Ishikawa (cell line): ENCODE results near the gene DCTN1.

Experiments used
- CEBPB ChIP-seq: IDR thresholded peaks from 2 replicates; pipeline ENCODE4 v1.6.1; 2012
- CREB1 ChIP-seq: IDR thresholded peaks from 2 replicates; pipeline ENCODE4 v1.6.1; 2012; ENCODE audit warnings: low read depth
- EGR1 ChIP-seq: IDR thresholded peaks from 2 replicates; pipeline ENCODE4 v1.6.1; 2012
- EP300 ChIP-seq: IDR thresholded peaks from 2 replicates; pipeline ENCODE4 v1.6.1; 2012; ENCODE audit warnings: borderline replicate concordance
- FOXM1 ChIP-seq: IDR thresholded peaks from 2 replicates; pipeline ENCODE4 v1.6.1; 2012; ENCODE audit warnings: low read depth, borderline replicate concordance
- MAX ChIP-seq: IDR thresholded peaks from 2 replicates; pipeline ENCODE4 v1.6.1; 2012
- NFIC ChIP-seq: IDR thresholded peaks from 2 replicates; pipeline ENCODE4 v1.6.1; 2012
- RAD21 ChIP-seq: IDR thresholded peaks from 2 replicates; pipeline ENCODE4 v1.6.1; 2012; ENCODE audit warnings: low read depth
- REST ChIP-seq: IDR thresholded peaks from 2 replicates; pipeline ENCODE4 v1.6.1; 2012; ENCODE audit warnings: low read depth, mild to moderate bottlenecking
- TAF1 ChIP-seq: IDR thresholded peaks from 2 replicates; pipeline ENCODE4 v1.6.1; 2012; ENCODE audit warnings: low read depth, mild to moderate bottlenecking
- TCF12 ChIP-seq: IDR thresholded peaks from 2 replicates; pipeline ENCODE4 v1.6.1; 2012; ENCODE audit warnings: low read depth
- TEAD4 ChIP-seq: IDR thresholded peaks from 2 replicates; pipeline ENCODE4 v1.6.1; 2012
- USF1 ChIP-seq: IDR thresholded peaks from 2 replicates; pipeline ENCODE4 v1.6.1; 2012
- YY1 ChIP-seq: IDR thresholded peaks from 2 replicates; pipeline ENCODE4 v1.6.1; 2012; ENCODE audit warnings: low read depth
- ZBTB7A ChIP-seq: IDR thresholded peaks from 2 replicates; pipeline ENCODE4 v1.6.1; 2012; ENCODE audit warnings: low read depth

The DCTN1 gene

GRCh38 chr2:74425523-74425922 lies 45.4 kb upstream of the DCTN1 start:
- TF ChIP-seq CREB1 (no peak), MAX (no peak)

GRCh38 chr2:74424995-74425406 lies 44.9 kb upstream of the DCTN1 start:
- TF ChIP-seq TCF12 (no peak), USF1 (no peak), ZBTB7A (no peak), CEBPB (no peak), TEAD4 (no peak), NFIC (no peak), FOXM1 (no peak), EGR1 (no peak), MAX (no peak), EP300 (no peak), TAF1 (no peak), RAD21 (no peak)

GRCh38 chr2:74424139-74424992 lies 44.3 kb upstream of the DCTN1 start:
- TF ChIP-seq RAD21: no peak
- no peak for TF ChIP-seq FOXM1
- TF ChIP-seq NFIC: no peak
- TF ChIP-seq YY1: no peak
- no peak for TF ChIP-seq REST
- TF ChIP-seq CEBPB: no peak
- TF ChIP-seq EGR1: no peak
- TF ChIP-seq TEAD4: no peak; the same call in 1 of the 2 replicates
- no peak for TF ChIP-seq CREB1
- no peak for TF ChIP-seq MAX
- no peak for TF ChIP-seq TAF1
- no peak for TF ChIP-seq ZBTB7A
- no peak for TF ChIP-seq TCF12
- no peak for TF ChIP-seq USF1
- TF ChIP-seq EP300: no peak

GRCh38 chr2:74423231-74424095 lies 43.4 kb upstream of the DCTN1 start:
- TF ChIP-seq NFIC: no peak
- no peak for TF ChIP-seq TEAD4
- no peak for TF ChIP-seq CEBPB
- no peak for TF ChIP-seq MAX
- no peak for TF ChIP-seq EP300

GRCh38 chr2:74421221-74421870 lies 41.2 kb upstream of the DCTN1 start, which contains the start of the genes C2orf81 and WDR54:
TSS of gene C2orf81 (minus strand) at chr2:74421619. CDS start at chr2:74421560, 59 bp downstream.
TSS of gene WDR54 (plus strand) at chr2:74421730. CDS start at chr2:74422154, 424 bp downstream.
- TF ChIP-seq MAX: peak; percentile 96
- no peak for TF ChIP-seq FOXM1
- 0 out of 2 replicates have a peak, but pooled peaks have one; percentile 46 for TF ChIP-seq YY1
- TF ChIP-seq TAF1: 0 out of 2 replicates have a peak, but pooled peaks have one; percentile 52

GRCh38 chr2:74420006-74420405 lies 39.9 kb upstream of the DCTN1 start:
- TF ChIP-seq USF1 (no peak), EP300 (no peak), REST (no peak), NFIC (no peak), TEAD4 (no peak), TAF1 (no peak)
